NCI-H2196 treated with DMSO at 0.1 percent for 48 hours (cell line): ENCODE data around the gene PGA4.
"Not testable (repeated sequence)": the region's sequence is repeated elsewhere in the genome, so short reads cannot be mapped to it uniquely, and the experiment has no call there.

Experiments
- DNase-seq: peaks from one replicate; lab custom pipeline; 2025; ENCODE audit not compliant: unreplicated experiment; lab: John Stamatoyannopoulos, UW

PGA4 gene

DNA sequence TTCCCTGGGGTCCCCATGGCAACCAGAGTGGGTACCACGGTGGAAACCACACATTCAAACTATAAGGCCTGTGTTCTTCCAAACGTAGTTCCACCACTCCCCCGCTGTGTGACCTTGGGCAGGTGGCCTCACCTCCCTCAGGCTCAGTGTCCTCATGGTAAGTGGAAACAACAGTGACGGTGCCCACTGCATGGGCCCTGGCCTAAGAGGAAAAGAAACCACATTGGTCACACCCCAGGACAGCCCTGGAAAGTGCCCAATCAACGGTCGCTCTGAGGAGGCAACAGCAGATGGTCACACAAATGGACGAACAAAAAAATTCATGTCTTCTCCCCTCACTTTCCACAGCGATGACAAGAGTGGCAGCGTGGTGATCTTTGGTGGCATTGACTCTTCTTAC, 25.9 kb downstream of the PGA4 start:
- DNase-seq = not testable (repeated sequence)

DNA sequence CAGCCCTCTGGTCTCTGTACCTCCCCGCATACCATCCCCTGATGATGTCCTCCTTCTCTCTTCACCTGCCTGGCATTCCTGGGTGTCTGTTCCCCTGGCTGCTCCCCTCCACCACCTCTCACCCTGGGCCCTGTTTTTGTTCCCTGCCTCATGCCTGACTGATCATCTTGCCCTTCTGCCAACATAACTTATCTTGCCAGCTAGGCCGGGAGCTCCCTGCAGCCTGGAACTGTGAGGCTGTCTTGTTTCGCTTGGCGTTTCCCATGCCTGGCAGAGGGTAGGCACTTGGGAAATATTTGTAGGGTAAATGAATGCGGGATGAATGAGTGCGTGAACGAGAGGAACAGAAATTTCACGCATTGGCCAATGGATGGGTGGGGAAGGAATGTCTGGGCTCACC, 27.1 kb downstream of the PGA4 start:
- not testable (repeated sequence) for DNase-seq

- DNase-seq = not testable (repeated sequence)
Observed at GRCh38 chr11:61250796-61251765, 28.9 kb downstream of the PGA4 start.

DNA sequence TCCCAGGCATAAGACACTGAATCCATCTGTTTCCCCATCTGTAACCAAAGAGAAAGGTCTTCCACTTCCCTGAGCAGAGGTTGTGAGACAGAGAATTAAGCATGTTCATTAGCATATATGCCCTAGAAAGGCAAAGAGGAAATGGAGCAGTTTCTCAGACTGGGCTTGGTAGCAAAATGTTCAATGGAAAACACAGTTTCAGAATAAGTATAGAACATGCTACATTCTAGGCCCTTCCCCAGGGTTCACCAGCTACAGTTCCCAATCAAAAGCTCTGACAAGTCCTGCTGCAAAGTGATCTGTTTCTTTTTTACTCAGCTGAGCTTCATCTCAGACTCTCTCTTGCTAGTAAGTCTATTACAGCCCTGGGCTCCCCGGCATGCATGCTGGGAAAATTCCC, 30.2 kb downstream of the PGA4 start:
- not testable (repeated sequence) for DNase-seq

DNA sequence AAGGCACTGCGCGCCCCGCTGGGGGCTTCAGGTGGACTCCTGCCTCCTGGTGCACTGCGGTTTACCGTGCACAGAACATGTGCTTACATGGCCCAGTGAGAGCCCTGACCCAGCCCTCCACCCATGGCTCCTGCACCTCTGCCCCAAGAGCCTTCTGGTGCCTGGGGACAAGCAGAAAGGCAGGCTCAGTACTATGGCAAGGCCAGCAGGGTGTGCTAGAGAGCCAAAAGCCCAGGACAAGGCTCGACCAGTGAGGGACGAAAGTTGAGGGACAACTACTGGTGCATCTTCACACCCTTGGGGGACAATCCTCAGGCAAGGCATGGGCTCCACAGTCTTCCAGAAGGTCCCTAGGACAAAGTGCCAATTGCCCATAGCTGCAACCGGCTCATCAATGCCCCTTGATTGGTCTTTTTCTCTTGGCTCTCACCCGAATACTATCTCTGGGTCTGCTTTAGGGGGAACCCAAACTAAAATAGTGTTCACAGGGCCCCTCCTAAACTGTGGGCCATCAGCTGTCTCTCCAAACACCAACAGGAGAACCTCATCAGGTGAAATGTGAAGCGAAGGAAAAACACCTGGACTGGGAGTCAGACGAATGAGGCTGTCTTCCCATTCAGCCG, 32.4 kb downstream of the PGA4 start:
- peak; percentile 53 for DNase-seq

GRCh38 chr11:61256710-61257482, 34.7 kb downstream of the PGA4 start:
- no peak for DNase-seq

DNA sequence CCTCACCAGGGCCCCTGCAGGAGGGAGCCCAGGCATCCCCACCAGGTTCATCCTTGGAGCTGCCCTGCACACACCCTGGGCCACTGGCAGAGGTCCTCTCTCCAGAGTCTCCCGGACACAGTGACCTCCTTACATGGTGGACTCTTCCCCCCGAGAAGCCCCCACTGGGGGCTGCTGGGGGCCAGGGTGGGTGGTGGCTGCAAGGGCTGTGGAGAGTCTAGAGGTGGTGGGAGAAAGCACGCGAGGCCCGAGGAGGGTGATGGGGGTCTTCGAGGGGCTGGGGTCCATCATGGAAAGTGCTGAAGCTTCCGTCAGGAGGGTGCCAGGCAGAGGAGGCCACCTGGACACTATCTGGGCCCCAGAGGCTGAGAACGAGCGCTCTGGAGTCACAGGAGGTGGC, 36.4 kb downstream of the PGA4 start:
- DNase-seq = no peak

GRCh38 chr11:61259363-61259762, 37.2 kb downstream of the PGA4 start:
- no peak for DNase-seq

DNA sequence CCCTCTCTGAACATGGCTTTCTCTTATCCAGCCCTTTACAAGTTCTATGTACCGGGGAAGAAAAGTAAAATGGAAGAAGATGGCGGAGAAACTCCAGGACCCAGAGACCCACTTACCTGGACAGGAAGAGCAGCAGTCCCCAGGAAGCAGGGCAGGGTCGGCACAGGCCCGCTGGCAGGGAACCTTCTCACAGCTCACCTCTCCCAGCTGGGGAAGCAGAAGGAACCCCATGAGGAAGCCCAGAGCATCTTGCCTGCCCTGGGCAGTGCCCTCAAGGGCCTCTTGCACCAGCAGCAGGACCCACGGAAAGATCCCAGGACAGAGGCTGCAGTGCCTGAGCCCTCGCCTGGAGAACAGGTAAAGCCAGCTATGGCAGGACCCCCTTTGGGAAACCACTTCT, 42.2 kb downstream of the PGA4 start:
- DNase-seq = no peak

GRCh38 chr11:61264795-61265194, 42.6 kb downstream of the PGA4 start:
- no peak for DNase-seq

GRCh38 chr11:61265357-61265756, 43.2 kb downstream of the PGA4 start:
- no peak for DNase-seq

- DNase-seq = no peak
Observed at GRCh38 chr11:61266602-61267001, 44.5 kb downstream of the PGA4 start.

- DNase-seq = no peak
Observed at GRCh38 chr11:61267437-61267841, 45.3 kb downstream of the PGA4 start.

DNA sequence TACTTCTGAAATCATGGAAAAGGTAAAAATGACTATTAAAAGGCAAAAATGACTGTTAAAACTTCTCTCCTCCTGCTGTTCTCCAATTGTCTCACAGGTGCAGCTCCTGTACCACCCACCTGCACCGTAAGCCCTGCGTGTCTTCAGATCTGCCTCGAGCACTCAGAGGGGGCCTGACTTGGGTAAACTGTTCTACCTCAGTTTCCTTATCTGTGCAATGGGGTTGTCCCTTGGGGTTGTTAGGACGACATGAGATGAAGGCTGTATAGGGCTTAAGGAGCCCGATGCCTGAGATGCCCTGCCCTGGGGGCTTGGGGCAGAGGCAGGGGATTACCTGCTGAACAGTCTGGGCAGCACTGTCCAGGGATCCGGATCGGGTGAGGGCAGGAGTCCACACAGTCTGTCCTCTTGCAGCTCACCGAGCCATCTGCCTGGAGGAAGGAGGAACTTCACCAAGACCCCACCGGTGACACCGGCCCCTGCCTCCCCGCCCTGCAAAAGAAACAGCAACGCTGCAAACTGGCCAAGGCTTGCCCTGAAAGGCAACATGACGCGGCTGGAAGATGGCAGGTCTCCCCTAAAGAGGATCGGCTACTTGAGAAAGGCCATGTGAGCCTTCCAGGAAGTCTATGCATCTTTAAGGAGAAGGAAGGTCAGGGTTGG, 46.6 kb downstream of the PGA4 start:
- no peak for DNase-seq

GRCh38 chr11:61270354-61271076, 48.4 kb downstream of the PGA4 start:
- no peak for DNase-seq

DNA sequence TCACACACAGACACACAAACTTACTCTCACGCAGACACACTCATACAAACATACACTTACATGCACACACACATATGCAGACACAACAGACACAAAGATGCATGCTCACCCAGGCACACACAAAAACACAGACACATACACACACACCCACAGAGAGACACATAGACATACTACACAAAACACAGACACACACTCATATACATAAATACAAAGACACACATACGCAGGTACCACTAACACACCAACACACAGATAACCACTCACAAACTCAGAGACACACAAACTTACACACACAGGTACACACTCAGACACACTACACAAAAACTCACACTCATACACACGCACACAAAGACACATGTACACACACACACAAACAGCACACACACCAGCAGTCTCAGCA, 50.6 kb downstream of the PGA4 start:
- DNase-seq = no peak

DNA sequence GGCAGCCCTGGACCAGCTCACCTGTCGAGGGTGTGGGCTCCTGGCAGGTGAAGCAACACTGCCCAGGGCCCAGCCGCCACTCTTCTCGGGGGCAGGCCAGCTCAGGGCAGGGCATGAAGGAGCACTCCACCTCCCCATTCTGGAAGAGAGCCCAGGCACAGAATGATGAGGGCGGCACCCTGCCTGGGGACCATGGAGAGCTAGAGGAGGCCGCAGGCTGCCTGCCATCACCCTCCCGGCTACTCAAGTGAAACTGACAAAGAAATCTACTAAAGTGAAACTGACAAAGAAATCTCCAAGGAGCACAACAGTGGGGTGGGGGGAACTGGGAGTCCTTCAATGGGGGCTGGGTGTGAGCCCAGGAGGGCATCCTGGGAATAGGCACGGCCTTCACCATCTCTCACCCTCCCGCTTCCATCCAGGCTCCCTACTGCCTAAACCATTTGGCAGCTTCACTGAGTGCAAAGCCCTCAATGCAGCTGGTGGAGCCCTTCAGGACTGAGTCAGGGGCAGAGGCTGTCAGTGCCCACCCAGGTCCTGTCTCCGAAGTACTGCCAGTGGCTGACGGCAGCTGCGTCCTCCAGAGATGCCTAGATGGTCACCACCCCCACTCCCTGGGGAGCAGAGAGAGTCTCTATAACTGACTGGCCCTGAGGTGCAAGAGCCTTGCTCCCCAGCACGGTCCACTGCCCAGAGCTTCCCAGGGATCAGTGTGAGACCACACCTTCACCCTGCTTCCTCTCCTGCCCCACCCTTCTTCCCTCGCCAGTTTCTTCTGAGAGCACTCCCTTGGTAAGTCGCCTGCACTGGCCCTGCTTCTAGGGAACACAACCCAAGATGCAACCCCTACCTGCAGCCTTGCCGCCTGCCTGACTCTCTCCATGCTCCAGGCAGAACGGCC, 51.3 kb downstream of the PGA4 start:
- peak; percentile 60 for DNase-seq

DNA sequence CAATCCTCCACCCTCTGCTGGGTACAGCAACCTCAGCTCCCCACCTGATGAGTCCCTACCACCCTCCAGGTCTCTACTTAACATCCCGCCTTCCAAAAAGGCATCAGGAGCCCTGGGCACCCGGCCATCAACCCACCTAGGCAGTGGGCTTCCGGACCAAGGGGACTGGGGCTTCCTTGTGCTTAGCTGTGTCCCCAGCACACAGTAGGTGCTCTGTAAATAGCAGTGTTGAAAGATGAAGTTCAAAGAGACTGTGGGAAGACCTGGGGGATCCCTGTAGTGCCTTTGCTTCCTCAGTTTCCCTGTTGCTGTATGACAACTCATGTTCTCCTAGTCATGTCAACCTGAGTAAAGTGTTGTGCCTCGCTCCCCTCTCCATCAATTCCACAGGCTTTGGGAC, 51.9 kb downstream of the PGA4 start:
- no peak for DNase-seq

GRCh38 chr11:61275191-61275590, 53.0 kb downstream of the PGA4 start:
- no peak for DNase-seq
